Hepatocyte (in vitro differentiated cells): ENCODE data around the gene LAPTM5.

Experiments used
- EZH2 ChIP-seq: fragments of 200-600 bp; sonication (generic); IDR thresholded peaks from 2 replicates; pipeline ENCODE4 v1.6.1; 2016; ENCODE audit warnings: antibody characterized with exemption, mild to moderate bottlenecking, borderline replicate concordance
- EZH2phosphoT487 ChIP-seq: fragments of 200-600 bp; sonication (generic); IDR thresholded peaks from one replicate; pipeline ENCODE4 v1.6.1; 2018; ENCODE audit warnings: antibody characterized with exemption, mild to moderate bottlenecking, low read depth, moderate library complexity; ENCODE audit not compliant: unreplicated experiment, severe bottlenecking
- TF ChIP-seq, protein P1 (sequence below): fragments of 200-600 bp; sonication (generic); IDR thresholded peaks from 2 replicates; pipeline ENCODE4 v1.5.1; 2016; ENCODE audit warnings: antibody characterized with exemption, mild to moderate bottlenecking; ENCODE audit not compliant: poor library complexity

DNA sequence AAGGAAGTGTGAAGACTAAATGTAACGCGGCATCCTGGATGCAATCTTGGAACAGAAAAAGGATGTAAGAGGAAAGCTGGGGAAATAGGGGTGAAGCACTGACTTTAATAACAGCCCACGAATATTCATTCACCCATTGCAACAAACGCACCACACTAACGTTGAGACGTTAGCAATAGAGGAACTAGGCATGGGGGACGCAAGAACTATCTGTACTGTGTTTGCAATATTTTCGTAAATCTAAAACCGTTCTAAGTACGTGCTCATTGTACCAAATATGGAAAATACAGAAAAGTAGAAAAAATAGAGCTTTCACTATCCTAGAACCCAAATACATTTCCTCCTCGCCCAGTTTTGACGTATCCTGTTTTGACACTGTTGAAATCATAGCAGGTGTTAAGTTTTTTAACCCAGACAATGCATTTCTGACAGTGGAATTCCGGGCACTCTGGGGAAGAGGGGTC lies 3.9 kb downstream of the LAPTM5 start:
- TF ChIP-seq, protein P1, sequence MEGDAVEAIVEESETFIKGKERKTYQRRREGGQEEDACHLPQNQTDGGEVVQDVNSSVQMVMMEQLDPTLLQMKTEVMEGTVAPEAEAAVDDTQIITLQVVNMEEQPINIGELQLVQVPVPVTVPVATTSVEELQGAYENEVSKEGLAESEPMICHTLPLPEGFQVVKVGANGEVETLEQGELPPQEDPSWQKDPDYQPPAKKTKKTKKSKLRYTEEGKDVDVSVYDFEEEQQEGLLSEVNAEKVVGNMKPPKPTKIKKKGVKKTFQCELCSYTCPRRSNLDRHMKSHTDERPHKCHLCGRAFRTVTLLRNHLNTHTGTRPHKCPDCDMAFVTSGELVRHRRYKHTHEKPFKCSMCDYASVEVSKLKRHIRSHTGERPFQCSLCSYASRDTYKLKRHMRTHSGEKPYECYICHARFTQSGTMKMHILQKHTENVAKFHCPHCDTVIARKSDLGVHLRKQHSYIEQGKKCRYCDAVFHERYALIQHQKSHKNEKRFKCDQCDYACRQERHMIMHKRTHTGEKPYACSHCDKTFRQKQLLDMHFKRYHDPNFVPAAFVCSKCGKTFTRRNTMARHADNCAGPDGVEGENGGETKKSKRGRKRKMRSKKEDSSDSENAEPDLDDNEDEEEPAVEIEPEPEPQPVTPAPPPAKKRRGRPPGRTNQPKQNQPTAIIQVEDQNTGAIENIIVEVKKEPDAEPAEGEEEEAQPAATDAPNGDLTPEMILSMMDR: no peak
- no peak for TF ChIP-seq EZH2
- TF ChIP-seq EZH2phosphoT487: no peak
